Neural cell (in vitro differentiated cells): Measurements from ENCODE around the gene SLC12A7.

ENCODE experiments used
- CTCF ChIP-seq: fragments of 450-650 bp; IDR thresholded peaks from 2 replicates; pipeline ENCODE4 v1.5.1; 2014; ENCODE audit warnings: antibody characterized with exemption, mild to moderate bottlenecking, moderate library complexity; ENCODE audit not compliant: poor library complexity, severe bottlenecking
- EZH2 ChIP-seq: fragments of 200-600, 300-800 bp; shearing (Covaris generic), sonication (generic); IDR thresholded peaks from 2 replicates; pipeline ENCODE4 v1.6.1; 2014; ENCODE audit warnings: antibody characterized with exemption, low read length, borderline replicate concordance, mild to moderate bottlenecking; ENCODE audit not compliant: insufficient read depth, poor library complexity, severe bottlenecking
- POLR2AphosphoS5 ChIP-seq: IDR thresholded peaks from 2 replicates; pipeline ENCODE4 v1.6.1; 2012
- RAD21 ChIP-seq: fragments of 450-650 bp; conservative IDR thresholded peaks from 2 replicates; pipeline ENCODE4 v1.6.1; 2014; ENCODE audit warnings: antibody characterized with exemption, mild to moderate bottlenecking, moderate library complexity
- TAF1 ChIP-seq: IDR thresholded peaks from 2 replicates; pipeline ENCODE4 v1.6.1; 2012; ENCODE audit warnings: low read depth
- TF ChIP-seq, protein P1 (sequence below): IDR thresholded peaks from 2 replicates; pipeline ENCODE4 v1.6.1; 2012; ENCODE audit warnings: borderline replicate concordance

DNA sequence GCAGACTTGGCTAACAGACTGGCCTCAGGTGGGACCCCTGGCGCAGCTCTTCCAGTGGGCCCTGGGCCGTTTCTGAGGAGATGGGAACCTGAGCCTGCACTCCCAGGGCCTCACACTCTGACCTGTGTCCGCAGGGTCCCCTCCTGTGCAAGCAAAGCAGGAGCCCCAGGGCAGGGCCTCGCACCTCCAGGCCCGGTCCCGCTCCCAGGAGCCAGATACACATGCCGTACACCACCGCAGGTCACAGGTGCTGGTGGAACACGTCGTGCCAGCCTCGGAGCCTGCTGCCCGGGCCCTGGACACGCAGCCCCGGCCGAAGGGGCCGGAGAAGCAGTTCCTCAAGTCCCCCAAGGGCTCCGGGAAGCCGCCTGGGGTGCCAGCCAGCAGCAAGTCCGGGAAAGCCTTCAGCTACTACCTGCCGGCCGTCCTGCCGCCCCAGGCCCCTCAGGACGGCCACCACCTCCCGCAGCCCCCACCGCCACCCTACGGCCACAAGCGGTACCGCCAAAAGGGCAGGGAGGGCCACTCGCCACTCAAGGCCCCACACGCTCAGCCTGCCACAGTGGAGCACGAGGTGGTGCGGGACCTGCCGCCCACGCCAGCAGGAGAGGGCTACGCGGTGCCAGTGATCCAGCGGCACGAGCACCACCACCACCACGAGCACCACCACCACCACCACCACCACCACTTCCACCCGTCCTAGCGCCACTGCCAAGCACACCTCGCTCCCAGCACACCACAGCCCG is 74.0 kb downstream of the SLC12A7 start:
- TF ChIP-seq CTCF (no peak), EZH2 (no peak), POLR2AphosphoS5 (no peak), RAD21 (no peak), TAF1 (no peak)
- TF ChIP-seq, protein P1, sequence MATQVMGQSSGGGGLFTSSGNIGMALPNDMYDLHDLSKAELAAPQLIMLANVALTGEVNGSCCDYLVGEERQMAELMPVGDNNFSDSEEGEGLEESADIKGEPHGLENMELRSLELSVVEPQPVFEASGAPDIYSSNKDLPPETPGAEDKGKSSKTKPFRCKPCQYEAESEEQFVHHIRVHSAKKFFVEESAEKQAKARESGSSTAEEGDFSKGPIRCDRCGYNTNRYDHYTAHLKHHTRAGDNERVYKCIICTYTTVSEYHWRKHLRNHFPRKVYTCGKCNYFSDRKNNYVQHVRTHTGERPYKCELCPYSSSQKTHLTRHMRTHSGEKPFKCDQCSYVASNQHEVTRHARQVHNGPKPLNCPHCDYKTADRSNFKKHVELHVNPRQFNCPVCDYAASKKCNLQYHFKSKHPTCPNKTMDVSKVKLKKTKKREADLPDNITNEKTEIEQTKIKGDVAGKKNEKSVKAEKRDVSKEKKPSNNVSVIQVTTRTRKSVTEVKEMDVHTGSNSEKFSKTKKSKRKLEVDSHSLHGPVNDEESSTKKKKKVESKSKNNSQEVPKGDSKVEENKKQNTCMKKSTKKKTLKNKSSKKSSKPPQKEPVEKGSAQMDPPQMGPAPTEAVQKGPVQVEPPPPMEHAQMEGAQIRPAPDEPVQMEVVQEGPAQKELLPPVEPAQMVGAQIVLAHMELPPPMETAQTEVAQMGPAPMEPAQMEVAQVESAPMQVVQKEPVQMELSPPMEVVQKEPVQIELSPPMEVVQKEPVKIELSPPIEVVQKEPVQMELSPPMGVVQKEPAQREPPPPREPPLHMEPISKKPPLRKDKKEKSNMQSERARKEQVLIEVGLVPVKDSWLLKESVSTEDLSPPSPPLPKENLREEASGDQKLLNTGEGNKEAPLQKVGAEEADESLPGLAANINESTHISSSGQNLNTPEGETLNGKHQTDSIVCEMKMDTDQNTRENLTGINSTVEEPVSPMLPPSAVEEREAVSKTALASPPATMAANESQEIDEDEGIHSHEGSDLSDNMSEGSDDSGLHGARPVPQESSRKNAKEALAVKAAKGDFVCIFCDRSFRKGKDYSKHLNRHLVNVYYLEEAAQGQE = no peak
